H9 (cell line): ENCODE measurements around the gene VSIG2. TPM values are rescaled to one million over a fixed set of nuclear protein-coding genes. Genes with fewer than 3 reads are reported as not detected.

Experiments
- DNase-seq: peaks from one replicate; pipeline ENCODE4 v3.0.0-alpha.2; 2017
- H2AFZ ChIP-seq: one replicate; pipeline ENCODE4 v1.6.1; 2013; ENCODE audit warnings: mild to moderate bottlenecking, low read length, control low read depth, moderate library complexity
- H2AK5ac ChIP-seq: 2 replicates; pipeline ENCODE4 v1.6.1; 2013; ENCODE audit warnings: low read length, control low read depth, mixed read lengths; ENCODE audit not compliant: insufficient read length
- H2BK120ac ChIP-seq: one replicate; pipeline ENCODE4 v1.6.1; 2013; ENCODE audit warnings: low read depth, mild to moderate bottlenecking, low read length, control low read depth, inconsistent platforms; ENCODE audit not compliant: poor library complexity, severe bottlenecking
- H2BK12ac ChIP-seq: 2 replicates; pipeline ENCODE4 v1.6.1; 2013; ENCODE audit warnings: low read length, control low read depth, mixed read lengths, low read depth; ENCODE audit not compliant: insufficient read length
- H2BK15ac ChIP-seq: 2 replicates; pipeline ENCODE4 v1.6.1; 2013; ENCODE audit warnings: low read depth, low read length, control low read depth
- H2BK20ac ChIP-seq: one replicate; pipeline ENCODE4 v1.6.1; 2013; ENCODE audit warnings: low read depth, mild to moderate bottlenecking, low read length, control low read depth, inconsistent platforms; ENCODE audit not compliant: poor library complexity, severe bottlenecking
- H2BK5ac ChIP-seq: 2 replicates; pipeline ENCODE4 v1.6.1; 2013; ENCODE audit warnings: low read length, control low read depth, mixed read lengths; ENCODE audit not compliant: insufficient read length
- H3K14ac ChIP-seq: 2 replicates; pipeline ENCODE4 v1.6.1; 2013; ENCODE audit warnings: low read length, control low read depth; ENCODE audit not compliant: insufficient read depth
- H3K18ac ChIP-seq: 2 replicates; pipeline ENCODE4 v1.6.1; 2013; ENCODE audit warnings: low read depth, mild to moderate bottlenecking, mixed read lengths, low read length, control low read depth; ENCODE audit not compliant: insufficient read length
- H3K23ac ChIP-seq: 2 replicates; pipeline ENCODE4 v1.6.1; 2013; ENCODE audit warnings: low read length, control low read depth, mixed read lengths, low read depth; ENCODE audit not compliant: insufficient read length
- H3K23me2 ChIP-seq: 2 replicates; pipeline ENCODE4 v1.6.1; 2013; ENCODE audit warnings: low read depth, mild to moderate bottlenecking, mixed read lengths, low read length, control low read depth; ENCODE audit not compliant: insufficient read length, poor library complexity, severe bottlenecking
- H3K27ac ChIP-seq: 2 replicates; pipeline ENCODE4 v1.5.1; 2013; ENCODE audit warnings: low read length, control low read depth, mixed read lengths, low read depth; ENCODE audit not compliant: insufficient read length
- H3K27me3 ChIP-seq: 2 replicates; pipeline ENCODE4 v1.6.1; 2013; ENCODE audit warnings: low read length, control low read depth, inconsistent platforms; ENCODE audit not compliant: insufficient read depth
- H3K4ac ChIP-seq: 2 replicates; pipeline ENCODE4 v1.6.1; 2013; ENCODE audit warnings: low read depth, mild to moderate bottlenecking, control low read depth, inconsistent platforms, low read length, moderate library complexity
- H3K4me1 ChIP-seq: 2 replicates; pipeline ENCODE4 v1.6.1; 2013; ENCODE audit warnings: low read length, control low read depth, inconsistent platforms; ENCODE audit not compliant: insufficient read depth
- H3K4me2 ChIP-seq: 2 replicates; pipeline ENCODE4 v1.6.1; 2013; ENCODE audit warnings: low read length, control low read depth, mixed read lengths; ENCODE audit not compliant: insufficient read length, insufficient read depth
- H3K56ac ChIP-seq: 2 replicates; pipeline ENCODE4 v1.6.1; 2013; ENCODE audit warnings: low read depth, mild to moderate bottlenecking, mixed read lengths, low read length, control low read depth; ENCODE audit not compliant: insufficient read length
- H3K79me1 ChIP-seq: 2 replicates; pipeline ENCODE4 v1.6.1; 2013; ENCODE audit warnings: low read depth, mild to moderate bottlenecking, moderate library complexity, low read length, control low read depth, inconsistent platforms; ENCODE audit not compliant: insufficient read depth, poor library complexity, severe bottlenecking
- H3K79me2 ChIP-seq: 2 replicates; pipeline ENCODE4 v1.6.1; 2013; ENCODE audit warnings: low read length, control low read depth, inconsistent platforms; ENCODE audit not compliant: insufficient read depth
- H3K9ac ChIP-seq: 2 replicates; pipeline ENCODE4 v1.6.1; 2013; ENCODE audit warnings: low read length, control low read depth, mixed read lengths; ENCODE audit not compliant: insufficient read length; ENCODE audit errors: extremely low read depth
- H3K9me3 ChIP-seq: one replicate; pipeline ENCODE4 v1.6.1; 2013; ENCODE audit warnings: low read depth, low read length, inconsistent platforms; ENCODE audit not compliant: control insufficient read depth
- H3T11ph ChIP-seq: one replicate; pipeline ENCODE4 v1.6.1; 2013; ENCODE audit warnings: mild to moderate bottlenecking, low read length, control low read depth, inconsistent platforms
- H4K20me1 ChIP-seq: one replicate; pipeline ENCODE4 v1.6.1; 2013; ENCODE audit not compliant: control insufficient read depth, insufficient read length, insufficient read depth
- H4K5ac ChIP-seq: 2 replicates; pipeline ENCODE4 v1.6.1; 2013; ENCODE audit warnings: low read depth, mild to moderate bottlenecking, mixed read lengths, low read length, control low read depth; ENCODE audit not compliant: insufficient read length
- H4K8ac ChIP-seq: replicated peaks from 2 replicates; pipeline ENCODE4 v1.6.1; 2013; ENCODE audit warnings: low read length, control low read depth, mixed read lengths, low read depth; ENCODE audit not compliant: insufficient read length
- H4K91ac ChIP-seq: 2 replicates; pipeline ENCODE4 v1.6.1; 2013; ENCODE audit warnings: low read depth, mild to moderate bottlenecking, moderate library complexity, mixed read lengths, low read length, control low read depth; ENCODE audit not compliant: insufficient read length
- H3K27ac Mint-ChIP-seq, 3 experiments: 2 replicates in 2 of 3; 3 replicates in 1 of 3; pipeline ENCODE4 v1.8.0; 2020 to 2021; ENCODE audit warnings: mixed read lengths in 3 of 3, mild to moderate bottlenecking in 1 of 3, moderate library complexity in 1 of 3
- H3K27me3 Mint-ChIP-seq: 2 replicates; pipeline ENCODE4 v1.8.0; 2021; ENCODE audit warnings: low read depth, mild to moderate bottlenecking, moderate library complexity, mixed read lengths
- H3K36me3 Mint-ChIP-seq, 3 experiments: 2 replicates in 2 of 3; 3 replicates in 1 of 3; pipeline ENCODE4 v1.8.0; 2020 to 2021; ENCODE audit warnings: low read depth in 3 of 3, mixed read lengths in 3 of 3; ENCODE audit not compliant: insufficient read depth in 1 of 3
- H3K4me1 Mint-ChIP-seq, 2 experiments: 2 replicates each; pipeline ENCODE4 v1.8.0; 2020; ENCODE audit warnings: mixed read lengths in 2 of 2
- H3K4me3 Mint-ChIP-seq, 2 experiments: 2 replicates in 1 of 2; 3 replicates in 1 of 2; pipeline ENCODE4 v1.8.0; 2020 to 2021; ENCODE audit warnings: mild to moderate bottlenecking in 2 of 2, mixed read lengths in 2 of 2, moderate library complexity in 1 of 2
- H3K9me3 Mint-ChIP-seq, 2 experiments: 2 replicates in 1 of 2; 3 replicates in 1 of 2; pipeline ENCODE4 v1.8.0; 2020; ENCODE audit warnings: mild to moderate bottlenecking in 2 of 2, mixed read lengths in 2 of 2, moderate library complexity in 1 of 2
- WGBS: extraction: QIAGEN DNeasy Blood & Tissue Kit; methylation state at CpG from one replicate; pipeline ENCODE4 v1.1.7; 2013; ENCODE audit warnings: missing lambda C conversion rate, low lambda C conversion rate, mixed read lengths; ENCODE audit not compliant: insufficient read length; ENCODE audit errors: extremely low coverage; 5-methylcytosine and 5-hydroxymethylcytosine counted together
- total RNA-seq: library from RNA; stranded (reverse); gene quantifications from 2 replicates; pipeline ENCODE4 v1.2.1, GENCODE V29; 2021
- TF ChIP-seq, protein P1 (sequence below): fragments of 200-600 bp; sonication (generic); conservative IDR thresholded peaks from 3 replicates; pipeline ENCODE4 v1.8.0; 2021; ENCODE audit warnings: antibody characterized with exemption, mild to moderate bottlenecking

The VSIG2 gene
- total RNA-seq, 1 experiment from 2014 or later, result not detected

DNA sequence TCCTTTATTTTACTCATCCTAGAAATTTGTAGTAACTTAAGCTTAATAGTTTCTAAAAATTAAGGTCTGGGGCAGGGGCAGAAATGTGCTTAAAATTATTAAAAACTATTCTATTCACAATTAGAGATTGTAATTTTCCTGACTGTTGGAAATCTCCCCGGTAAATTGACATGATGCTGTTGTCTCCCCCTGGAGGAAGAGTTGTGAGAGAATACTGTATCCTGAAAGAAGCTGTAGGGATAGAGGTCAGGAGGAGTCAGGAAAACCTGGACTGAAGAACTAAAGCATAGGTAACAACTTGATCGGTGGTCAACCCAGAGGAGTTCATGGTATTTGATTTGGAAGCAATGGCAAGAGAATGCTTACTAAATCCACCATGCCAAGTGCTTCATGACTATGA is 26.2 kb upstream of the VSIG2 start:
- Histone ChIP-seq H3K14ac (no peak overlapping the region), H3K23me2 (no peaks in the 10 kb centered on the region), H3K9ac (no peak overlapping the region), H2BK120ac (no peak overlapping the region), H3K4ac (no peak overlapping the region), H3K79me1 (no peaks in the 10 kb centered on the region), H3K4me1 (no peaks in the 10 kb centered on the region), H3K4me2 (no peak overlapping the region), H3K9me3 (no peaks in the 10 kb centered on the region), H3K23ac (no peak overlapping the region), H2BK12ac (no peak overlapping the region), H3K18ac (no peak overlapping the region), H4K91ac (no peak overlapping the region), H4K5ac (no peak overlapping the region), H2AFZ (no peak overlapping the region), H3K27ac (no peak overlapping the region), H2AK5ac (no peak overlapping the region), H3K27me3 (no peaks in the 10 kb centered on the region), H2BK20ac (no peak overlapping the region), H2BK15ac (no peak overlapping the region), H2BK5ac (no peak overlapping the region), H3K56ac (no peak overlapping the region), H4K8ac (no peak overlapping the region), H4K20me1 (no peaks in the 10 kb centered on the region), H3T11ph (no peak overlapping the region), H3K79me2 (no peaks in the 10 kb centered on the region; the same call in 1 of the 2 replicates)
- Mint-ChIP-seq H3K4me3 (no peak overlapping the region), H3K27me3 (no peaks in the 10 kb centered on the region), H3K36me3 (peaks cover 6 to 12% (median 8%) of the 10 kb centered on the region in 3 experiments), H3K27ac (no peak overlapping the region), H3K9me3 (no peaks in the 10 kb centered on the region), H3K4me1 (peaks cover 0 to 4% of the 10 kb centered on the region in 2 experiments; a peak in 2 of 4 replicates)
- DNase-seq, result no peak
- TF ChIP-seq, protein P1, sequence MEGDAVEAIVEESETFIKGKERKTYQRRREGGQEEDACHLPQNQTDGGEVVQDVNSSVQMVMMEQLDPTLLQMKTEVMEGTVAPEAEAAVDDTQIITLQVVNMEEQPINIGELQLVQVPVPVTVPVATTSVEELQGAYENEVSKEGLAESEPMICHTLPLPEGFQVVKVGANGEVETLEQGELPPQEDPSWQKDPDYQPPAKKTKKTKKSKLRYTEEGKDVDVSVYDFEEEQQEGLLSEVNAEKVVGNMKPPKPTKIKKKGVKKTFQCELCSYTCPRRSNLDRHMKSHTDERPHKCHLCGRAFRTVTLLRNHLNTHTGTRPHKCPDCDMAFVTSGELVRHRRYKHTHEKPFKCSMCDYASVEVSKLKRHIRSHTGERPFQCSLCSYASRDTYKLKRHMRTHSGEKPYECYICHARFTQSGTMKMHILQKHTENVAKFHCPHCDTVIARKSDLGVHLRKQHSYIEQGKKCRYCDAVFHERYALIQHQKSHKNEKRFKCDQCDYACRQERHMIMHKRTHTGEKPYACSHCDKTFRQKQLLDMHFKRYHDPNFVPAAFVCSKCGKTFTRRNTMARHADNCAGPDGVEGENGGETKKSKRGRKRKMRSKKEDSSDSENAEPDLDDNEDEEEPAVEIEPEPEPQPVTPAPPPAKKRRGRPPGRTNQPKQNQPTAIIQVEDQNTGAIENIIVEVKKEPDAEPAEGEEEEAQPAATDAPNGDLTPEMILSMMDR, result peak; percentile 69
- WGBS, result no CpG with 5 or more reads among the region's 2 CpGs
